Cardiac muscle cell (in vitro differentiated cells and primary cell): ENCODE measurements around the gene CTIF. TPM values are rescaled to one million over a fixed set of nuclear protein-coding genes. Genes with fewer than 3 reads are reported as not detected.

ENCODE experiments used
- DNase-seq, 2 donors: peaks; one replicate each; pipeline versions ENCODE4 v3.0.0 to v3.0.0-alpha.2; 2010 to 2017; ENCODE audit warnings: low read depth in 1 of 2, low spot score in 1 of 2
- H3K27ac ChIP-seq: fragments of 200-600 bp; sonication (generic); 2 replicates; pipeline ENCODE4 v1.5.1; 2016
- H3K27me3 ChIP-seq: fragments of 200-600 bp; sonication (generic); 2 replicates; pipeline ENCODE4 v1.6.0; 2016; ENCODE audit warnings: control low read depth
- H3K36me3 ChIP-seq: fragments of 200-600 bp; sonication (generic); 2 replicates; pipeline ENCODE4 v1.5.1; 2016; ENCODE audit warnings: control low read depth
- H3K4me1 ChIP-seq: fragments of 200-600 bp; sonication (generic); 2 replicates; pipeline ENCODE4 v1.8.1; 2017; ENCODE audit warnings: low read depth, mild to moderate bottlenecking, mixed run types
- H3K4me3 ChIP-seq: fragments of 200-600 bp; sonication (generic); 2 replicates; pipeline ENCODE4 v1.5.1; 2016; ENCODE audit warnings: mild to moderate bottlenecking
- H3K9me3 ChIP-seq: fragments of 200-600 bp; sonication (generic); 2 replicates; pipeline ENCODE4 v1.5.1; 2017; ENCODE audit warnings: low read depth, mild to moderate bottlenecking, control low read depth
- polyA plus RNA-seq: library from polyadenylated mRNA; unstranded; fragments of >200 nt; fragmentation: Nextera tagmentation; extraction: Ambion mirVana; gene quantifications from 2 replicates; pipeline ENCODE4 v1.2.1, GENCODE V29; 2016
- total RNA-seq: library from RNA; depleted of rRNA; stranded (reverse); fragments of >200 nt; gene quantifications from 2 replicates; pipeline ENCODE4 v1.2.3, GENCODE V29; 2016
- TF ChIP-seq, protein P1 (sequence below): IDR thresholded peaks from 2 replicates; pipeline ENCODE4 v1.5.1; 2012; ENCODE audit warnings: low read depth, mild to moderate bottlenecking, low read length

Gene CTIF
- total and polyA plus RNA-seq, 2 experiments from 2014 or later = 16.5 to 22.0 TPM

DNA sequence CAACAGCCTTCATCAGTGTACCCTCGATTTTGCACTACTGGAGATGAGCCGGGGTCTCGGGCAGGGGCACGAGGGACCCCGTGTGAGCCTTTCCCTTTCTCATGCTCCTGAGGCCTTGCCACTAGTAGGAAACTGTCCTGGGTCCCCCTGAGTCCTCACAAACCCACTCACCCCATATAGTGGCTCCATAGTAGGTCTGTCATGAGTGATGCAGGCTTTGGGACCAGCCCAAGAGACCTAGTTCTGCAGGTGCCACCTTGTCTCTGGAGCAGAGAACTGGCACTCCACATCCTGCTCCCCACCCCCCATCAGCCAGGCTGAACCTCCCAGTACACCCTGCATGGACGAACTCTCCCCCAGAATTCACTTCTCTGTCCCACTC, 224.9 kb downstream of the CTIF start:
- H3K9me3 ChIP-seq = no peaks in the 10 kb centered on the region
- no peak overlapping the region for H3K4me3 ChIP-seq
- no peaks in the 10 kb centered on the region for H3K27me3 ChIP-seq
- H3K27ac ChIP-seq = peak overlapping the region; percentile 37
- TF ChIP-seq, protein P1, sequence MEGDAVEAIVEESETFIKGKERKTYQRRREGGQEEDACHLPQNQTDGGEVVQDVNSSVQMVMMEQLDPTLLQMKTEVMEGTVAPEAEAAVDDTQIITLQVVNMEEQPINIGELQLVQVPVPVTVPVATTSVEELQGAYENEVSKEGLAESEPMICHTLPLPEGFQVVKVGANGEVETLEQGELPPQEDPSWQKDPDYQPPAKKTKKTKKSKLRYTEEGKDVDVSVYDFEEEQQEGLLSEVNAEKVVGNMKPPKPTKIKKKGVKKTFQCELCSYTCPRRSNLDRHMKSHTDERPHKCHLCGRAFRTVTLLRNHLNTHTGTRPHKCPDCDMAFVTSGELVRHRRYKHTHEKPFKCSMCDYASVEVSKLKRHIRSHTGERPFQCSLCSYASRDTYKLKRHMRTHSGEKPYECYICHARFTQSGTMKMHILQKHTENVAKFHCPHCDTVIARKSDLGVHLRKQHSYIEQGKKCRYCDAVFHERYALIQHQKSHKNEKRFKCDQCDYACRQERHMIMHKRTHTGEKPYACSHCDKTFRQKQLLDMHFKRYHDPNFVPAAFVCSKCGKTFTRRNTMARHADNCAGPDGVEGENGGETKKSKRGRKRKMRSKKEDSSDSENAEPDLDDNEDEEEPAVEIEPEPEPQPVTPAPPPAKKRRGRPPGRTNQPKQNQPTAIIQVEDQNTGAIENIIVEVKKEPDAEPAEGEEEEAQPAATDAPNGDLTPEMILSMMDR = no peak
- peaks cover 11% of the 10 kb centered on the region for H3K4me1 ChIP-seq
- DNase-seq = no peak
- H3K36me3 ChIP-seq = no peaks in the 10 kb centered on the region

DNA sequence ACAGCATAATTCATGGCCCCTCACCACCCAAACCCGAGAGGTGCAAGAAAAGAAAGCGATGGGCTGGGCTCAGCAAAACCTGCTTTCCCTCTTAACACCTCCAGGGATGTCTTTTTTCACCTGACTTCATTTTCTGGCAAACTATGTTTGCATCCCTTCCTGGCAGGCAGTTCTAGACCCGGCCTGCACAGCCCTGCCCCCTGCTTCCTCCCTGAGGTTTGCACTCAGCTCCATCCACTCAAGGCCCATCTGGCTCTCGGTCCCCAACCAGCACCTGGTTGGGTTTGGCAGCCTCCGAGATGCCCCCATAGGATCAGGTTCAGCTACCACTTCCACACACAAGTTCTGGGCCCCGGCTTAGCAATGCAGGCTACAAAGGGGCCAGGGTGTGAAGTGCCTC, 226.2 kb downstream of the CTIF start:
- Histone ChIP-seq H3K36me3 (no peaks in the 10 kb centered on the region), H3K4me1 (peaks cover 11% of the 10 kb centered on the region), H3K27me3 (no peaks in the 10 kb centered on the region), H3K27ac (no peak overlapping the region), H3K9me3 (no peaks in the 10 kb centered on the region), H3K4me3 (no peak overlapping the region)
- no peak for DNase-seq
- TF ChIP-seq, protein P1 = no peak

DNA sequence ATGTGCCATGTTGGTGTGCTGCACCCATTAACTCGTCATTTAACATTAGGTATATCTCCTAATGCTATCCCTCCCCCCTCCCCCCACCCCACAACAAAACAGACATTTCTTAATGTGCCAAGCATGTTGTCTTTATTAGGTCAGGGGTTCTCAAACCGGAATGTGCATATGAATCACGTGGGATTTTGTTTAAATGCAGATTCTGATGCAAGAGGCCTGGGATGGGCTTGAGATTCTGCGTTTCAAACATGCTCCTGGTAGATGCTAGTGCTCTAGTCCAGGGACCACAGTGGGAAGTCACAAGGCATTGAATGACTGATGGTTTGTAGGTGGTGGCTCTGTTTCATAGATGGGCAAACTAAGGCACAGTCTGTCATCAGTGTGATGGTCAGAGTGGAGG, 227.2 kb downstream of the CTIF start:
- H3K9me3 ChIP-seq = no peaks in the 10 kb centered on the region
- TF ChIP-seq, protein P1 = no peak
- H3K27me3 ChIP-seq = no peaks in the 10 kb centered on the region
- peak in 1 of 2 donors; percentile 28 for DNase-seq
- H3K36me3 ChIP-seq = no peaks in the 10 kb centered on the region
- H3K27ac ChIP-seq = no peak overlapping the region
- no peak overlapping the region for H3K4me3 ChIP-seq
- H3K4me1 ChIP-seq = peaks cover 11% of the 10 kb centered on the region

DNA sequence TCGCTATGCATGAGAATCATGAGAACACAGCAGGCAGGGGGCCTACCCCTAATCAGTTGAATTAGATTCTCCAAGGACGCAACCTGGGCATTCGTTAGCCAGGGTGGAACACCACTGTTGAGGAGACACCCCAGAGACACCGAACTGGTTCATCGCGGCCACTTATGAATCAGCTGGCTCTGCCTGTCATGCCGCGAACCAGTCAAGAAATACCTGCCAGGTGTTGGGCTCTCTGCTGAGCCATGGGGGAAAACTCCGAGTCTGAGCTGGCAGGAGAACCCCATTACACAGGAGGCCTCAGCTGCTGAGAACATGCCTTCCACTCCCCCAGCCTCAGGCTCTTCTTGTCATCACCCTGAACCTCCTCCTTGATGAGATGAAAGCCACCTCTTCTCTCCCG, 227.7 kb downstream of the CTIF start:
- TF ChIP-seq, protein P1 = no peak
- Histone ChIP-seq H3K9me3 (no peaks in the 10 kb centered on the region), H3K4me3 (no peak overlapping the region), H3K36me3 (no peaks in the 10 kb centered on the region), H3K4me1 (peaks cover 11% of the 10 kb centered on the region), H3K27me3 (no peaks in the 10 kb centered on the region), H3K27ac (peak overlapping the region; percentile 88)
- DNase-seq = no peak

DNA sequence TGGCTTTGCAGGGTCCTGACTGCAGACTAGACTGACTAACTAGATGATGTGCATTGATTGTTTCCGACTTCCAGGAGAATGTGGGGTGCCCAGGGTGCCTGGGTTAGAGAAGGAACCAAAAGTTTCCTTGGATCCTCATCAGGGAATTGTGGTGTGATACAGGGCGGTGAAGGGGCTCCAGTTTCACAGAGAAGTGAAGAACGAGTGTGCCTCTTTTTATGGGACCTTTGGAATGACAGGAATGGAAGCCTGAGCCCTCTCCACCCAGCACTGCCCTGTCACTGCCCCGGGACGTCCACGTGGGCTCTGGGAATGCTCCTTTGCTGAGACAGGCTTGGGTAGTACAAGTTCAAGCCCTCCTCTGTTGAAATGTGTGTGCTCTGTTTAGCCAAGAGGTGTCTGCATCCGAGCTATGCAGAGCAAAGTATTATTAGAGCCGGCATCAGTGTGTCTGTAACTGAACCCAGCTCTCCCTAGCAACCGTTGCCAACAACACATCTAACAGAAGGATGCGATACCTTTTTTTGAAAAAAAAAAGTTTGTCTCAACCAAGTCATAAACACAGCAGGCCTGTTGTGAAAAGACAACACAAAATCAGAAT, 228.4 kb downstream of the CTIF start:
- H3K9me3 ChIP-seq = no peaks in the 10 kb centered on the region
- TF ChIP-seq, protein P1 = no peak
- H3K4me3 ChIP-seq = no peak overlapping the region
- H3K27ac ChIP-seq = peak overlapping the region; percentile 88
- no peaks in the 10 kb centered on the region for H3K27me3 ChIP-seq
- no peaks in the 10 kb centered on the region for H3K36me3 ChIP-seq
- DNase-seq = peak; percentile 28 to 82
- peaks cover 11% of the 10 kb centered on the region for H3K4me1 ChIP-seq
